Measurements from ENCODE around the gene SRCIN1.
"Not testable (repeated sequence)": the region's sequence is repeated elsewhere in the genome, so short reads cannot be mapped to it uniquely, and the experiment has no call there.

SRCIN1 gene

GRCh38 chr17:38605841-38606645 is at the start of gene SRCIN1:
SRCIN1 (minus strand) TSS chr17:38605952; CDS start chr17:38605705, 247 bp downstream.
- ATAC-seq (replicated peaks; ENCODE audit: extremely low read depth, poor library complexity, severe bottlenecking) (peak; percentile 22), DNase-seq (ENCODE audit: low spot score in 2 of 2) (no peak)
- Mint-ChIP-seq H3K9me3 (no peaks in the 10 kb centered on the region), H3K27ac (ENCODE audit: low read depth) (no peak within 1 kb of the TSS), H3K4me3 (peak within 1 kb of the TSS; percentile 75), H3K27me3 (peaks cover 71% of the 10 kb centered on the region), H3K4me1 (peaks cover 13% of the 10 kb centered on the region), H3K36me3 (ENCODE audit: insufficient read depth) (peaks cover 8% of the 10 kb centered on the region)

- H3K9me3 Mint-ChIP-seq, result no peaks in the 10 kb centered on the region
- H3K27ac Mint-ChIP-seq (ENCODE audit: low read depth), result no peak overlapping the region
- no peak overlapping the region for H3K4me3 Mint-ChIP-seq
- DNase-seq (ENCODE audit: low spot score in 2 of 2) (no peak), ATAC-seq (replicated peaks; ENCODE audit: extremely low read depth, poor library complexity, severe bottlenecking) (no peak)
- peaks cover 6% of the 10 kb centered on the region for H3K4me1 Mint-ChIP-seq
- peaks cover 55% of the 10 kb centered on the region for H3K27me3 Mint-ChIP-seq
- no peaks in the 10 kb centered on the region for H3K36me3 Mint-ChIP-seq (ENCODE audit: insufficient read depth)
Observed at GRCh38 chr17:38654411-38655398, 49.0 kb upstream of the SRCIN1 start.

- no peak for ATAC-seq (replicated peaks; ENCODE audit: extremely low read depth, poor library complexity, severe bottlenecking)
- Mint-ChIP-seq H3K4me1 (peaks cover 6% of the 10 kb centered on the region), H3K9me3 (no peaks in the 10 kb centered on the region), H3K27ac (ENCODE audit: low read depth) (no peak overlapping the region), H3K27me3 (peaks cover 51% of the 10 kb centered on the region), H3K36me3 (ENCODE audit: insufficient read depth) (no peaks in the 10 kb centered on the region), H3K4me3 (no peak overlapping the region)
- no peak for DNase-seq (ENCODE audit: low spot score in 2 of 2)
Observed at GRCh38 chr17:38653679-38654078, 47.9 kb upstream of the SRCIN1 start.

- Mint-ChIP-seq H3K27me3 (peaks cover 46% of the 10 kb centered on the region), H3K27ac (ENCODE audit: low read depth) (no peak overlapping the region), H3K4me3 (no peak overlapping the region), H3K9me3 (no peaks in the 10 kb centered on the region), H3K4me1 (peaks cover 6% of the 10 kb centered on the region), H3K36me3 (ENCODE audit: insufficient read depth) (no peaks in the 10 kb centered on the region)
- DNase-seq (ENCODE audit: low spot score in 2 of 2) (no peak), ATAC-seq (replicated peaks; ENCODE audit: extremely low read depth, poor library complexity, severe bottlenecking) (no peak)
Observed at GRCh38 chr17:38653230-38653629, 47.5 kb upstream of the SRCIN1 start.

- H3K27me3 Mint-ChIP-seq, result peaks cover 27% of the 10 kb centered on the region
- H3K27ac Mint-ChIP-seq (ENCODE audit: low read depth); ATAC-seq (replicated peaks; ENCODE audit: extremely low read depth, poor library complexity, severe bottlenecking); H3K9me3 Mint-ChIP-seq; H3K4me3 Mint-ChIP-seq; H3K4me1 Mint-ChIP-seq; DNase-seq (ENCODE audit: low spot score in 2 of 2); H3K36me3 Mint-ChIP-seq (ENCODE audit: insufficient read depth): not testable (repeated sequence)
Observed at GRCh38 chr17:38650653-38651173, 45.0 kb upstream of the SRCIN1 start.

GRCh38 chr17:38637951-38638350 is 32.2 kb upstream of the SRCIN1 start:
- Mint-ChIP-seq H3K36me3 (ENCODE audit: insufficient read depth) (no peaks in the 10 kb centered on the region), H3K27me3 (peaks cover 50% of the 10 kb centered on the region), H3K4me1 (no peaks in the 10 kb centered on the region), H3K9me3 (no peaks in the 10 kb centered on the region), H3K27ac (ENCODE audit: low read depth) (no peak overlapping the region), H3K4me3 (no peak overlapping the region)
- DNase-seq (ENCODE audit: low spot score in 2 of 2) (no peak), ATAC-seq (replicated peaks; ENCODE audit: extremely low read depth, poor library complexity, severe bottlenecking) (no peak)

GRCh38 chr17:38636054-38636453 is 30.3 kb upstream of the SRCIN1 start:
- ATAC-seq (replicated peaks; ENCODE audit: extremely low read depth, poor library complexity, severe bottlenecking), result no peak
- no peaks in the 10 kb centered on the region for H3K36me3 Mint-ChIP-seq (ENCODE audit: insufficient read depth)
- H3K27me3 Mint-ChIP-seq, result peaks cover 50% of the 10 kb centered on the region
- H3K4me3 Mint-ChIP-seq, result no peak overlapping the region
- H3K9me3 Mint-ChIP-seq, result no peaks in the 10 kb centered on the region
- H3K4me1 Mint-ChIP-seq, result no peaks in the 10 kb centered on the region
- DNase-seq (ENCODE audit: low spot score in 2 of 2), result no peak
- H3K27ac Mint-ChIP-seq (ENCODE audit: low read depth), result no peak overlapping the region

- ATAC-seq (replicated peaks; ENCODE audit: extremely low read depth, poor library complexity, severe bottlenecking) (no peak), DNase-seq (ENCODE audit: low spot score in 2 of 2) (no peak)
- Mint-ChIP-seq H3K4me3 (no peak overlapping the region), H3K27ac (ENCODE audit: low read depth) (no peak overlapping the region), H3K36me3 (ENCODE audit: insufficient read depth) (no peaks in the 10 kb centered on the region), H3K4me1 (no peaks in the 10 kb centered on the region), H3K9me3 (no peaks in the 10 kb centered on the region), H3K27me3 (peaks cover 40% of the 10 kb centered on the region)
Observed at GRCh38 chr17:38632334-38632733, 26.6 kb upstream of the SRCIN1 start.

GRCh38 chr17:38628441-38628840 is 22.7 kb upstream of the SRCIN1 start:
- ATAC-seq (replicated peaks; ENCODE audit: extremely low read depth, poor library complexity, severe bottlenecking) (no peak), DNase-seq (ENCODE audit: low spot score in 2 of 2) (no peak)
- Mint-ChIP-seq H3K27ac (ENCODE audit: low read depth) (no peak overlapping the region), H3K36me3 (ENCODE audit: insufficient read depth) (peaks cover 2% of the 10 kb centered on the region), H3K27me3 (peaks cover 9% of the 10 kb centered on the region), H3K4me1 (peaks cover 6% of the 10 kb centered on the region), H3K9me3 (no peaks in the 10 kb centered on the region), H3K4me3 (no peak overlapping the region)

- peaks cover 3% of the 10 kb centered on the region for H3K36me3 Mint-ChIP-seq (ENCODE audit: insufficient read depth)
- DNase-seq (ENCODE audit: low spot score in 2 of 2), result no peak
- H3K9me3 Mint-ChIP-seq, result no peaks in the 10 kb centered on the region
- ATAC-seq (replicated peaks; ENCODE audit: extremely low read depth, poor library complexity, severe bottlenecking), result no peak
- no peak overlapping the region for H3K27ac Mint-ChIP-seq (ENCODE audit: low read depth)
- peaks cover 11% of the 10 kb centered on the region for H3K27me3 Mint-ChIP-seq
- H3K4me1 Mint-ChIP-seq, result peaks cover 6% of the 10 kb centered on the region
- H3K4me3 Mint-ChIP-seq, result no peak overlapping the region
Observed at GRCh38 chr17:38627957-38628356, 22.2 kb upstream of the SRCIN1 start.

- H3K36me3 Mint-ChIP-seq (ENCODE audit: insufficient read depth); H3K4me3 Mint-ChIP-seq; H3K27ac Mint-ChIP-seq (ENCODE audit: low read depth); DNase-seq (ENCODE audit: low spot score in 2 of 2); H3K9me3 Mint-ChIP-seq; H3K4me1 Mint-ChIP-seq; ATAC-seq (replicated peaks; ENCODE audit: extremely low read depth, poor library complexity, severe bottlenecking): not testable (repeated sequence)
- peaks cover 23% of the 10 kb centered on the region for H3K27me3 Mint-ChIP-seq
Observed at GRCh38 chr17:38626606-38627226, 21.0 kb upstream of the SRCIN1 start.

- DNase-seq (ENCODE audit: low spot score in 2 of 2) (no peak), ATAC-seq (replicated peaks; ENCODE audit: extremely low read depth, poor library complexity, severe bottlenecking) (no peak)
- H3K27me3 Mint-ChIP-seq, result peaks cover 36% of the 10 kb centered on the region
- peaks cover 3% of the 10 kb centered on the region for H3K36me3 Mint-ChIP-seq (ENCODE audit: insufficient read depth)
- H3K9me3 Mint-ChIP-seq, result no peaks in the 10 kb centered on the region
- H3K4me1 Mint-ChIP-seq, result peaks cover 6% of the 10 kb centered on the region
- no peak overlapping the region for H3K27ac Mint-ChIP-seq (ENCODE audit: low read depth)
- H3K4me3 Mint-ChIP-seq, result no peak overlapping the region
Observed at GRCh38 chr17:38625482-38625881, 19.7 kb upstream of the SRCIN1 start.

All from central memory CD8-positive, alpha-beta T cell (primary cell).